GM12891 (cell line): ENCODE data around the gene TSPAN15.

Experiments used
- PAX5 ChIP-seq: IDR thresholded peaks from 2 replicates; pipeline ENCODE4 v1.6.1; 2011; ENCODE audit warnings: low read length, moderate library complexity, mild to moderate bottlenecking; ENCODE audit not compliant: insufficient read depth, severe bottlenecking
- POLR2A ChIP-seq: IDR thresholded peaks from 2 replicates; pipeline ENCODE4 v1.6.1; 2011; ENCODE audit warnings: low read depth, low read length, control low read depth
- POLR2AphosphoS5 ChIP-seq: IDR thresholded peaks from 2 replicates; pipeline ENCODE4 v1.6.1; 2011; ENCODE audit warnings: low read depth, low read length, control low read depth
- POU2F2 ChIP-seq: IDR thresholded peaks from 2 replicates; pipeline ENCODE4 v1.6.1; 2011; ENCODE audit warnings: low read depth, mild to moderate bottlenecking, control low read depth, low read length, moderate library complexity
- SPI1 ChIP-seq: IDR thresholded peaks from 2 replicates; pipeline ENCODE4 v1.6.1; 2011; ENCODE audit warnings: low read depth, low read length, control low read depth
- TAF1 ChIP-seq: IDR thresholded peaks from 2 replicates; pipeline ENCODE4 v1.6.1; 2011; ENCODE audit warnings: low read depth, low read length, control low read depth

DNA sequence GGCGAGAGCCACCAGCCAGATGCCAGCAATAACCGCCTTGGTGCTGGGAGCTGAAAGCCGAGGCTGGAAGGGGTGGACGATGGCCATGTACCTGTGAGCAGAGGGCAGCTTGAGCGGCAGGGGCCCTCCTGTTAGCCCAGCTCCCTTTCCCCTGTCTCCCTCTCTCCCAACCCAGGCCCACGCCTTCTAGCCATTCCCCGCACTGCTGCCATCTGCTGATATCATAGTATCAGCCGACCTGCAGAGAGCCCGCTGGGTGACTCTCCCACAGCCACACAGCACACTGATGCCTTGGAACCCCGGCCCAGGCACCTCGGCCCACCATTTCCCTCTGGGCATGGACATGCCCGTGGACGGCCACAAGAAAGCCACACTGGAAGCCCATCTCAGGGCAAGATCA, 36.2 kb upstream of the TSPAN15 start:
- no peak for TF ChIP-seq POLR2AphosphoS5
- TF ChIP-seq POLR2A = no peak
- no peak for TF ChIP-seq TAF1
- TF ChIP-seq POU2F2 = no peak
- no peak for TF ChIP-seq SPI1
- no peak for TF ChIP-seq PAX5
